CD4-positive, alpha-beta T cell treated with Interleukin-10 for 1 hour (primary cell): ENCODE data around the gene IFI16.
"Not testable (repeated sequence)": the region's sequence is repeated elsewhere in the genome, so short reads cannot be mapped to it uniquely, and the experiment has no call there.

ENCODE experiments used
- DNase-seq: peaks from one replicate; pipeline ENCODE4 v3.0.0-alpha.2; 2020

The IFI16 gene

DNA sequence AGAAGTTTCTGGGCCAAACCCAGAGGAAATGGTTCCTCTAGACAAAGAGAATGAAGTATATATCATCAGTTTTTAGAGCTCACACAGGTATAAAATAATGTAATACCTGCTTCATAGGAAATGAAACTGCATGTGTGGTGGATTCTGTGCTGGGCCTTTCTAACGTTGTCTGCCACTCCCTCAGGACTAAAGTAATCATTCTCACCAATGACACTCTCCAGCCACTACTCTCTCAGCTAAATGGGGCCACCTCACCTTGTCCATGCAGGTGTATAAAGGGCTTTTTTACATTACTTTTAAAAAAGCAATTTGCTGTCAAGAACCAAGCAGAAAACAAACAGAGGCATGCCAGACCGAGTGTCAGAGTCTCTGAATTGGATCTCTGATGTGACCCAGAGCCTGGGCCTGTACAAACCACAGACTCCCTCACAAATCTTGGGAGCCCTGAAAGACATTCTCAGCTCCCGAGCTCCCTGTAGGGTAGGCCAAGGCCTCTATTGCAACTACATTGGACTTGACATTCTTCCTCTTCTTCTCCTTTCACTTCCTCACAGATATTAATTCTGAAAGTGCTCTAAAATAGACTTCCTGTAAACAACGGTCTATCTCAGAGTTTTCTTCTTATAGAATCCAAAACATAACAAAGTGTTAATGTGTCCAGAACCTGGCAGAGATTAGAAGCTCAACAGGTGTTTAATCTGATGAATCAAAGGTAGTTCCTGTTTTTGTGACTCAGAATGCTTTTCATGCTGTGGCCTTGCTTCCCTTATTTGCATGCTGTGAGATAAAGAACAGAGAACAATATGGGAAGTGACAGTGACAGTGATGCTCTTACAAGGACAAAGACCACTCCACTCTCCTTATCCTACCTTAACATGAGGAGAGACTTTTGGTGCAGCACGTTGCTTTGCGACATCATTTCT lies 58.3 kb downstream of the IFI16 start:
- DNase-seq, result peak; percentile 54

DNA sequence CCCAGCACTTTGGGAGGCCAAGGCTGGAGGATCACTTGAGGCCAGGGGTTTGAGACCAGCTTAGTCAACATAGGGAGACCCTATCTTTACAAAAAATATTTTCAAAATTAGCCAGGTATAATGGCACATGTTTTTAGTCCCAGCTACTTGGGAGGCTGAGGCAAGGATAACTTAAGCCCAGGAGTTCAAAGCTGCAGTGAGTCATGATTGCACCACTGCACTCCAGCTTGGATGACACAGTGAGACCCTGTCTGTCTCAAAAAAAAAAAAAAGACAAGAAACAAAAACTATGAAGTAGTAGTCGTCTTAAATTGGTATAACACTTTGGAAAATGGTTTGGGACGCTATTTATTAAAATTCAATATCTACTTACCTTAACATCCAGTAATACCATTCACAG lies 59.2 kb downstream of the IFI16 start:
- no peak for DNase-seq

DNA sequence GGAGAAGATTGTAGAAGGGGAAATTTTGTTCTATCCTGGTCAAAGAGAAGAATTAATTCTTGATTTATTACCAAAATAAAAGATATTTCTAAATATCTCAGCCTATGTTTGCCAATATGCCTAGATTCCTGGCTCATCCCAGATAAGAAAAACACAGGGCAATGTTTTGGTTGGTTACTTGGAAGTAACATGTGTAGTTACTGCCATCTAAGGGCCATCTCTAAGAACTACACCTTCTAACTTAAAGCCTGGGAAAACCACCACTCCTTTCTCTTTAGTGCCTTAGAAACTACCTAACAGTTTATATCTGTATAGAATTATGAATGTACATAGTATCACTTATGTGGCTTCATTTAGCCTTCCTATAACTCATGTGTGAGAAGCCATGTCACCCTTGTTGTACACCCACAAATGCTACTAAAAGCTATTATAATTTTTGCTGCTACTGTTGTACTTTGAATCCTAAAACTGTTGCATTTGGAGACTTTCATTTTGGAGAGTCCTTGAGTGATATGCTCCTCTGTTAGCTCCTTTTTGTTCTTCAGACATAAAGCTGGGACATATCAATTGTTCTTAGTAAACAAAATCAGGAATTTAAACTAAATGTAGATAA lies 62.4 kb downstream of the IFI16 start:
- peak; percentile 65 for DNase-seq

DNA sequence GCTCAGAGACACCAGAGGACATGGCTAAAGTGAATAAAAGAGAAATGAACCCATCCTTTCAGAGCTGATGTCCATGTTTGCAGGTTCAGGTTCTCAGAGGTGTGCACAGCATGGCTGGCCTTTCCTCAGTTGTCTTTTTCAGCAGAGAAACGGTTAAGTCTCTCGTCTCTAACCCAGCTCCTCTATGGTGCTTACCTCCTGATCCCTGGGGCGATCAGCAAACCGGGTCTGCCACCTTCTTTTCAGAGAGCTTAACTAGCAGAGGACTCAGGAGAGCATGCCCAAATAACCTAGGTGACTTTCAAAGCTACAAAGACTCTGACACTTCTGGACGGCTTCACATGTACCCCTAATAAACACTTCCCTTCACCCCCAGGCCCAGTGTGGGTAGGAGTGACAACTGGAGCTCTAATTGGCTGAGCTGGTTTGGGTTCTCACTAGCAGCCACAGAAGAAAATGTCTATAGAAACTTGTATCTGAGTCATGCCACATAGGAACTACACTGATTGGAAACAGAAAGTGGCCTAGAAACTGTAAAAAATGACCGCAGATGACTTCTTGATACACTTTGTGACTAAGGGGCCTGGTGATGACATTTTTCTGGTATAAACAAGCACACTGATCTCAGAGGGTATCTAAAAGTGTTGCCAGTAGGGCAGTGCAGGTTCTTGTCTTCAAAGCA lies 66.9 kb downstream of the IFI16 start, which contains the start of gene AIM2:
Gene AIM2, minus strand, starts transcription at position 329 of the 682 bp plus-strand sequence. CDS start 3,267 bp downstream, outside the sequence.
- DNase-seq, result peak; percentile 89

DNA sequence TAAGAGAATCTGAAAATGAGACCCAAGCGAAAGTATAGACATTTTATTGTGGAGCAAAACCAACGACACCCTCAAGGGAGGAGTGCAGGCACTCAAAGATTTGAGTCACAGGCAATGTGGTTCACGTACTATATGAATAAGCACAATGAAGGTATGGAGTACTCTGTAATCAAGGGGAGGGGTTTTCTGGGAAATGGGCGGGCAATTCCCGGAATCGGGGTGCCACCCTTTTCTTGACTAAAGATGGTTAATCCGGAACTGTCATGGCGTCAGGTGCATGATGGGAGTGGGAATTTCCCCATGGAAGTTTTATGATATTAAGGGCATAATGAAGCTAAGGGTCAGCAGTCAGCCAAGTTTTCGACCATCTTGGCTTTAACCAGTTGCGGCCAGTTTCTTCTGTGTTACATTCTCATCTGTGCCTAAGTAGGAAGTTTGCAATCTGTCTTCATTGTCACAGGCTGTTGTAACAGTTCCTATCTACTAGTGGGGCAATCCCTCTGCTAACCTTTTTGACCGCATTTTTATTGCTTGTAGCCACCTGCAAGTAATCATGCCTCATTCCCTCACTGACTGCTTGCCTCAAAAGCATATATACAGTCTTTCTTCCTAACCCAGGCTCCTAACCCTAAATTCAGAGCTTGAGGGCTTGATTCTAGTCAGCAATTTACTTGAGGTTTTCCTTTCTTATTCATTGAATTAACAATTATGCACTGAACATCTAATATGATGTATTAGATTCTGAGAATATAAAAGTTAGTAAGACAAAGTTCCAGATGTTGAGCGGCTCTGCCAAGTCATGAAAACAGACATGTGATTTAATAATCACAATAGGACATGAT lies 67.6 kb downstream of the IFI16 start:
- peak; percentile 98 for DNase-seq

DNA sequence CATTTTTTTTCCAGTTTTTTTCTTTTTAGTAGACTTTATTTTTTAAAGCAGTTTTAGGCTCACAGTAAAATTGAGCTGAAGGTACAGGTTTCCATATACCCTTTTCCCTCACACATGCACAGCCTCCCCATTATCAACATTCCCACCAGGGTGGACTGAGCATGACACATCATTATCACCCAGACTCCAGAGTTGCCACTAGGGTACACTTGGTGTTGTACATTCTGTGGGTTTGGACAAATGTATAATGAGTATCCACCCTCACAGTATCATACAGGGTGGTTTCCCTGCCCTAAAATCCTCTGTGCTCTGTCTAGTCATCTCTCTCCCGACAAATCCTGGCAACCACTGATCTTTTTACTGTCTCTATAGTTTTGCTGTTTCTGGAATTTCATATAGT lies 69.8 kb downstream of the IFI16 start:
- DNase-seq, result no peak

DNA sequence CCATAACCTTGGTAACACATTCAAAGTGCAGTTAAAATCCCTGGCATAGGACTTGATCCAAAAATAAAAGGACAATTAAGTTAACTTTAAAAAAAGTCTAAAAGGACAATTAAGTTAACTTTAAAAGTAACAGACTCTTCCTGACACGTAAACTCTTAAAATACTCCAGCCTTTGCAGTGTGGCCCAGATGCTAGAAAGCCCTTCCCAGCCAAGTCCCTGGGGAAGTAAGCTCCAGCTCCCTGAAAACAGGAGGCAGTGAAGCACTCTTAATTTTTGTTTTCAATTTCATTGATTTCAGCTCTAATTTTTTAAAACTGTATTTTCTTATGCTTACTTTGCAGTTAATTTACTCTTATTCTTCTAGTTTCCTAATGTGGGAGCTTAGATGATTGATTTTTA lies 71.9 kb downstream of the IFI16 start:
- no peak for DNase-seq

DNA sequence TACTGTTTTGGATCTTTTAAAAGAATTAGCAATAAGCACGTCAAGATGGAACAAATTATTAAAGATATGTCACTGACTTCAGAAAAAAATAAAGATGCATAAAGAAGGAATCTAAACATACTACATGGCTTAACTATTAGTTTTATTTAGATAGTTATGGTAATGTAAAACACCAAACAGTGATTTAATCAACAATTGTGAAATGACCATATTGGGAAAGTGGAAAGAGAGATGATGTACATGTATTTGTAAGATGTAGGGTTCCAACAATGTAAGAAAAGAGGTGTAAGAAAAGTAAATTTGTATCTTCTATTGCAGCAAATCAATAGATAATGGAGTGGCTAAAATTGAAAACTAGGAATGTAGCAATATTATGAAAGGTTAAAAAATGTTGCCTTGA lies 73.3 kb downstream of the IFI16 start:
- no peak for DNase-seq

DNA sequence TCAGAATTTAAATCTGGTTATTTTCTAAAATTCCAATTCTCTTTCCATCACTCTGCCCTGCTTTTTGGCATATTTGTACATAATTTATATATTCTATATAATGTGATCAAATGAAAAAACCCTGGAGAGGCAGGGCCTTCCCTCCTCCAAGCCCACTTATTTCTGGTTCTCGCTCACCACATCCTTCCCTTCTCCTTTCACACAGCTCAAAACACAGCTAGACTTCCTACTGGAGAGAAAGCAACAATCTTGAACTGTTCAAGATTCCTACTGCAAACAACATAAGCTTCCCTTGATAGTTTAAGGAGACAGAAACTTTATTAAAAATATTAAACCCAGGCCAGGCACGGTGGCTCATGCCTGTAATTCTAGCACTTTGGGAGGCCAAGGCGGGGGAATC lies 74.4 kb downstream of the IFI16 start:
- DNase-seq, result no peak

DNA sequence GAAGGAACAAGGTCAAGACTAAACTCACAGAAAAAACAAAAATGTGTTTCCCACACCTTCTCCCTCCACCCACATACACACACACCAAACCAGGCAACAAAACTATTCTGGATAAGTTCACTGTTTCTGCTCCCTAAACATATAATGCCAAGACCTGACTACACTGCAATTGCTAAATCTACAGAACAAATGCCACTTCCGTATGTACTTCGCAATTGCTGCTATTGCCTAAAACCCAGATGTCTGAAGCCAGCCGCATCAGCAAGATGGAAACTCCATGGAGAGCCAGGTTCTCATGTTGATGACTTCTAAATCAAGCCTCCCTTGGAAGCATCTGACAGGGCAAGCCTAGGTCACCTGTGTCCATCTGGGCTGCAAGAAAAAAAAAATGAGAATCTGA lies 75.2 kb downstream of the IFI16 start:
- no peak for DNase-seq

DNA sequence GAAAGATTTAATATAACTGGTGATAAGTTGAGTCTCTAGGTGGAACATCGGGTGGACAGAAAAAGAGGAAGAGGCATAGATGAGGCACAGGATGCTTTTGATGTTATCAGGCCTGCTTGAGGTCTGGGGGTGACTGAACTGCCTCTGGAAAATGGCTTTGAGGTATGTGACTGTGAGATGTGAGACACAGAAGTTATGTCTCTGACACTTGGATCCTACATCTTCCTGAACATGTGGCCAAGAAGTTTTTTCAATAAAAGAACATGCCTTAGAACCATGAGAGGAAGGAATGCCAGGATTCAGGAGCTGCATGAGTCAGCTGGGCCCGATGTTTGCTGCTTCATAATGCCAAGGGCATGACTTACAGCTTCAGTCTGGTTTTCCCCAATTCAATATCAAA lies 78.3 kb downstream of the IFI16 start:
- DNase-seq, result no peak

DNA sequence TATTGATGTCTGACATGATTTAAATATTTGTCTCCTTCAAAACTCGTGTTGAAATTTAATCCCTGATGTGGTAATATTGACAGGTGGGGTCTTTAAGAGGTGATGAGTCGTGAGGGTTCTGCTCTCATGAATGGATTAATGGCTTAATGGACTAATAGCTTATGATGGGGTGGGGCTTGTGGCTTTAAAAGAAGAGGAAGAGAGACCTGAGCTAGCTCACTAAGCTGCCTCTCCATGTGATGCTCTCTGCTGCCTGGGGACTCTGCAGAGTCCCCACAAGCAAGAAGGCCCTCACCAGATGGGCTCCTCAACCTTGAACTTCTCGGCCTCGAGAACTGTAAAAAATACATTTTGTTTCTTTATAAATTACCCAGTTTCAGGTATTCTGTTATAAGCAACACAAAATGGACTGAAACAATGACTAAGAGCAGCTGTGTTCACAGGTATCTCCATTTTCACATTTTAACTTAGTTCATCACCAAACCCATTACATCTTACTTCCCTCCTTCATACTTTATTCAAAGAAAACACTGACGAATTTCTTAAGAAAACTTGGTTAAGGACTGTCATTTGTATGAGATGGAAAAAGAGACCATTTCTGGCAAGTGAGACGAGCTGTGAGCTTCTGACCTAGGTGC lies 79.0 kb downstream of the IFI16 start:
- no peak for DNase-seq

DNA sequence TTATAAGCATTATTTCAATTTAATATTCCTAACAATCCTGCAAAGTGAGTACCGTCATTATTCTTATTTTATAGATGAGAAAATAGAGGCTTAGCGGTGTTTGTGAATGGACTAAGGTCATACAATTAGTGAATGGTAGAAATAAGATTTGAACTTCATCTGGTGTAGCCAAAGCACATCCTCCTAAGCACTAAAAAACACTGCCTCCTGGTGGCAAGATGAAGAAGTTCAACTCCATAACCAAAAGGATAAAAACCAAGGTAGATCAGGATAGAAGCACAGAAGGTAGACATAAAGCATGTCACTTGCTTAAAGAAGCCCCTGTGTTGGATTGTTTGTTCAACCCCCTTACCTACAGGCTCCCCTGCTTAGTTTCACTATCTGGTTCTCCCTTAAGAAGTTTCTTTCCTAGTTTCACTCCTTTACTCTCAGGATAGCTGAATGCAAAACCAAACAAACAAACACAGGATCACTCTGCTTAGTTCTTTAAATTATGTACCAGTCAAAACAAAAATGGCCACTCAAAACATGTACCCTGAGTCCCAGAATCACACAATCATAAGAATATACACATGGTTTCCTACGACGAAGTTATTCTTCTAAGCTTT lies 79.6 kb downstream of the IFI16 start:
- peak; percentile 65 for DNase-seq

DNA sequence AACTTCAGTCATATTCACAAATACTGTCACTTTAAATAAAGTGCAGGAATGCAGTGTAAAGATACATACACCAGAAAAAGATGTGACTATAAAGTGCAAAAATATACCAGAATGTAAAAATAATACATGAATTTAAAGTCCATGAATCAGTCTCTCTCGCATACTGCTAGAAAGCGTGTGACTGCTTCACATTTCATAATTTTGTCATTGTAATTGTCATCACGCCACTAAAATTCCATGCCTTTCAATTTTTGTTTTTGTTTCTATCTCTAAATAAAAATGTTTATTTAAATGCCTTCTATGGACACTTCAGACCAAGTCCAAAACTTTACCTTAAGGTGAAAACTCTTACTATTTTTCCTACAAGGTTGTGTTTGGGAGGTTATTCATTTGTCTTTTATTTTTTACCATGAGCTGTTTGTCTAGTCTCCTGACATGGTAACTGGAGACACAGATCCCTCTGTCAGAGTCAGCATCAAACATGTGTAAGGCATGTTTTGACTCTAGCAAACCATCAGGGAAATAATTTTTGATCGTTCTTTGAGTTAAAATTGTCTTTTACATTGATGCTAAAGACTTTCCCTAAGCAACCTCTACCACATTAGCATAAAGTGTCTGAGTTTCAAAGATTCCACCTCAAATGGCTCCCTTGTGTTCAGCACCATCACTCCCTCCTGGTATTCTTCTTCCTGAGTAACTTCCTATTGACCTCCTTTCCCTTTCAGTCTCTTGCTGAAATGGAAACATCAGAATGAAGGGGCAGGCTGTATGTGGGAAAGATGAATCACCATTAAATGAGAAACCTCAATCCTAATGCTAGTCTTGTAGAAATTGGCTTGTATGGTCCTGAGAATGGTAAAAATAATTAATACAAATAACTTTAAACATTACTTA lies 80.8 kb downstream of the IFI16 start:
- no peak for DNase-seq

DNA sequence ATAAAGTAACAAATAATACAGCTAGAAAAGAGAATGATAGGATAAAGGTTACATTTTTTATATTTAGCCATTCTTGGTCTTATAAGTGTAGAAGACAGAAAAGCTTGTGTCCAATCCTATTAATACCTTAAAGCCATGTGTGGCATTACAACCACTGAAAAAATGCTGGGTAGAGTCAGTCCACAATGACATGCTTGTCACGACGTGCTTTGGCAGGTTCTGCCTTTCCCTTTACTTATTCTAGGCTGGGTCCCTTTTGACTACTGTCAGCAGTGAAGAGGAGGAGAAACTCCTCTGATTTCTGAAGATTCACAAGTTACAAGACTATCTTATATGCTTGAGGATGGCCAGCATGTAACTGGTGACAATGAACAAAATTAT lies 81.5 kb downstream of the IFI16 start:
- no peak for DNase-seq

DNA sequence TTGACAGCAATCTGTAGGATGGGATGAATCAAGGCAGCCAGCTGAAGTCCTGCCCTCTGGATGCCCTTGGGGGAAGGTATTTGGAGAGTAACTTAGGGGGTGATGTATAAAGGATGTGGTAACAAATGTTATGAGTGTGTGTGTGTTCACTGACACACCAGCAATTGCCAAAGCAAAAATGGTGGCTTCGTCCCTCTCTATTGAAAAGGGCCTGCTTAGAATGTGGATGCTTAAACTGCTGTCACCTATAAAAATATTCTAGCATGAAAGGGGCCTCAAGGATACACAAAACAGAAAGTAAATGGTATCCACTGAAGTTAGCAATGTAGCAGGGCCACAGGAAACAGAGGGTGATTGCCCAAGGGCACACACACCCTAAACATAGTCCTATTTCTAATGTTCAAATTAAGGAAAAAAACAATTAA lies 81.9 kb downstream of the IFI16 start:
- DNase-seq, result no peak

DNA sequence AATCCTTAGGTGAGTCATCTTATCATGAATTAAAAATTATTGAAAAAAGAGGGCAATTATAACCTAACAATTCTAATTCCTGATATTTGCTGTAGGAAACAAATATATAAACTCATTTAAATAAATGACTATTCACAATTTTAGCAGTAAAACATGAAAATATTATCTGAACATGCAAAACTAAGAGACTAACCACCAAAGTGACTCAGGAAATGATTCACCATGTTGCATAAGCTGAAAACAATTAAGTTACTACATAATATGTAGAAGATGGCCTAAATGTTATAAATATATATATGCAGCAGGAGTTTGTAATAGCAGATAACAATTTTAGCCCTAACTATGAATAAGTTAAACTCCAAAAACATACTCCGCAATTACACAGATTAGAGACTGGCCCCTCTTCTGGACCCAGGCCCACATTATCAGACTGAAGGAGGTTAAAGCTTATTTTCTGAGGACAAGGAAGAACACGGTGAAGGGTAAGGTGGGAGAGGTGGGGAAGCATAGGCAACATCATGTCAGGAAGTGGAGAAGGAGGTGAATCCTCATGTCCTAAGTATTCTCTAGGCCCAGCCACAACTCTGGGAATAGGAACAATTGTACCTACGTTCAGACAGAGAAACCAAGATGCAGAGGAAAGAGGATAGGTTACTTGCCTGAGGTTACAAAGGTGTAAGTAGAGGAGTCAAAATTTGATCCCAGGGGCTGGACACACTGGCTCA lies 82.5 kb downstream of the IFI16 start:
- no peak for DNase-seq

DNA sequence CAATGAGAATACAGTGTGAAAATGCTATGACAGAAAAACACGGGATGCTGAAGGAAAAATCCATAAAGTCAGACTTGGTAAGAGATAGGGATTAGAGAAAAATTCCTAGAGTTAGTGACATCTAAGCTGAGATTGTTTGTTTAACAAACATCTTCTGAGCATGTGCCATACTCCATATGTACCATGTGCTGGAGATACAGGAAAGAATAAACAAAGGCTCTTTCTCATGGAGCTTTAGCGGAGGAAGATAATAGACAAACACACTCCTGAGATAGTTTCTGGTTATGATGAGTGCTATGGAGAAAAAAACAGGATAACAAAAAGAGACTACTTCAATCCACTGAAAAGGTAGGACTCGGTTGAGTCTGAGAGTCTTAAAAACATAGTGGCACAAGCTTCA lies 88.9 kb downstream of the IFI16 start:
- no peak for DNase-seq

DNA sequence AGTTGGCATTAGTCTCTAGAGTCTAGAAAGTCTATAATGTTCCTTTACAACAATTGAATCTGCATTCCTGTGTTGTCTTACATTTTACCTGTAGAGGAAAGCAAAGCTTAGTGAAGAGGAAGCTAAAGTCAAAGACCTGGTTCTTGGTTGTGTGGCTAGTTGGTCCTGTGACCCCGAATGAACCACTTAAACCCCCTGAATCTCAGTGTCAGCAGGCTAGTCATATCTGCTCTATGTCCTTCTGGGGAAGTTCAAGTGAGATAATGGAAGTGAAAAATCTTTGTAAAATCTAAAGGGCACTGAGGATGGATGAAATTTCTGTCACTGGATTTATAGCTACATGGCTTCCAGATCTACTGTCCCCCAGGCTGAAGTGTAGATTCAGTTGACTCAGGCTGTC lies 90.9 kb downstream of the IFI16 start:
- no peak for DNase-seq

DNA sequence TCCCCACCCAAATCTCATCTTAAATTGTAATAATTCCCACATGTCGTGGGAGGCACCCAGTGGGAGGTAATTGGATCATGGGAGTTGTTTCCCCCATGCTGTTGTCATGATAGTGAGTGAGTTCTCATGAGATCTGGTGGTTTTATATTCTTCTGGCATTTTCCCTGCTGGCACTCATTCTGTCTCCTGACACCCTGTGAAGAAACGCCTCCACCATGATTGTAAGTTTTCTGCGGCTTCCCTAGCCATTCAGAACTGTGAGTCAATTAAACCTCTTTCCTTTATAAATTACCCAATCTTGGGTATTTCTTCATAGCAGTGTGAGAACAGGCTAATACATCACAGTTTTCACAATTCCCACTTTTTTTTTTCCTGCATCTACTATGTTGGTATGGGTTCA lies 93.3 kb downstream of the IFI16 start:
- not testable (repeated sequence) for DNase-seq
